GM12878 (cell line): ENCODE data around the gene PGRMC2. TPM values are rescaled to one million over a fixed set of nuclear protein-coding genes. Genes with fewer than 3 reads are reported as not detected.

Experiments
- ATAC-seq: fragments of 200-7000 bp; cut with Tn5 transposase; 3 replicates; pipeline ENCODE4 v1.9.1; 2020; ENCODE audit warnings: mild to moderate bottlenecking, moderate library complexity
- BruUV-seq: library from RNA; stranded (reverse); fragments of 400-500 nt; replicated peaks from 2 replicates; lab custom pipeline; 2021; lab: Mats Ljungman, UMichigan
- CTCF ChIA-PET: fragments of 300-600 bp; sonication (Branson Sonifier 250); formaldehyde crosslinking; extraction: SDS; loops from one replicate; lab custom pipeline; 2021; ENCODE audit warnings: inconsistent platforms; lab: Yijun Ruan, JAX
- POLR2A ChIA-PET: fragments of 350-600 bp; formaldehyde crosslinking; extraction: SDS; loops from one replicate; lab custom pipeline; 2021; ENCODE audit warnings: inconsistent platforms; lab: Charles Lee
- RAD21 ChIA-PET: fragments of 300-600 bp; sonication (Branson Sonifier 250); formaldehyde crosslinking; loops from one replicate; lab custom pipeline; 2023; ENCODE audit warnings: antibody characterized with exemption; ENCODE audit not compliant: unreplicated experiment; lab: Charles Lee
- SMC1A ChIA-PET: fragments of 300-600 bp; sonication (Branson Sonifier 250); formaldehyde crosslinking; loops from one replicate; lab custom pipeline; 2023; ENCODE audit not compliant: unreplicated experiment, uncharacterized antibody; lab: Charles Lee
- DNase-seq: peaks from one replicate; pipeline ENCODE4 v3.0.0-alpha.2; 2011; ENCODE audit warnings: low read depth, low spot score
- FAIRE-seq: peaks from 3 replicates; lab custom pipeline; 2011; peaks lifted over from hg19 to GRCh38; lab: Jason Lieb, UNC
- H2AFZ ChIP-seq: 2 replicates; pipeline ENCODE4 v1.6.0; 2011; ENCODE audit warnings: low read depth, low read length, control low read depth; ENCODE audit not compliant: control insufficient read depth
- H3K27ac ChIP-seq: 2 replicates; pipeline ENCODE4 v1.5.1; 2011; ENCODE audit warnings: control low read depth; ENCODE audit not compliant: control insufficient read depth, insufficient read depth
- H3K27me3 ChIP-seq, 2 experiments: replicated peaks in 1 of 2; 2 replicates each; pipeline versions ENCODE4 v1.6.0 to v1.6.1; 2011; ENCODE audit warnings: low read length in 1 of 2; ENCODE audit not compliant: control insufficient read depth in 2 of 2, insufficient read depth in 2 of 2
- H3K36me3 ChIP-seq, 2 experiments: 2 replicates each; pipeline ENCODE4 v1.5.1; 2011; ENCODE audit warnings: low read length in 1 of 2; ENCODE audit not compliant: control insufficient read depth in 2 of 2, insufficient read depth in 2 of 2
- H3K4me1 ChIP-seq: 2 replicates; pipeline ENCODE4 v1.6.1; 2011; ENCODE audit warnings: mild to moderate bottlenecking, low read length, moderate library complexity, mixed read lengths; ENCODE audit not compliant: control insufficient read depth, insufficient read depth
- H3K4me2 ChIP-seq: 2 replicates; pipeline ENCODE4 v1.6.0; 2011; ENCODE audit warnings: control low read depth; ENCODE audit not compliant: control insufficient read depth, insufficient read depth
- H3K4me3 ChIP-seq: fragments of 200-600 bp; sonication (generic); 2 replicates; pipeline ENCODE4 v1.5.1; 2016
- H3K79me2 ChIP-seq: 2 replicates; pipeline ENCODE4 v1.6.0; 2011; ENCODE audit warnings: low read length; ENCODE audit not compliant: control insufficient read depth, insufficient read depth
- H3K9ac ChIP-seq: 2 replicates; pipeline ENCODE4 v1.8.0; 2011; ENCODE audit warnings: low read length, control low read depth, mixed read lengths; ENCODE audit not compliant: control insufficient read depth, insufficient read depth
- H3K9me3 ChIP-seq: replicated peaks from 3 replicates; pipeline ENCODE4 v1.5.1; 2011; ENCODE audit warnings: mild to moderate bottlenecking, low read length; ENCODE audit not compliant: control insufficient read depth, insufficient read depth
- H4K20me1 ChIP-seq: 2 replicates; pipeline ENCODE4 v1.6.0; 2011; ENCODE audit not compliant: control insufficient read depth, insufficient read depth
- ATF2 ChIP-seq: IDR thresholded peaks from 2 replicates; pipeline ENCODE4 v1.6.1; 2012; ENCODE audit warnings: low read length, inconsistent platforms
- CBX5 ChIP-seq: sonication (generic); IDR thresholded peaks from 2 replicates; pipeline ENCODE4 v1.6.1; 2016; ENCODE audit warnings: low read depth, moderate library complexity, mild to moderate bottlenecking, inconsistent platforms
- CEBPB ChIP-seq, 2 experiments: fragments of 150-350 bp in 1 of 2; IDR thresholded peaks; 2 replicates each; pipeline ENCODE4 v1.6.1; 2012 to 2014; ENCODE audit warnings: low read depth in 2 of 2, low read length in 2 of 2, borderline replicate concordance in 1 of 2, inconsistent platforms in 1 of 2
- CREM ChIP-seq: IDR thresholded peaks from 2 replicates; pipeline ENCODE4 v1.6.1; 2014; ENCODE audit warnings: antibody characterized with exemption, low read depth
- CTCF ChIP-seq, 3 experiments: IDR thresholded peaks in 2 of 3; conservative IDR thresholded peaks in 1 of 3; 2 replicates each; pipeline ENCODE4 v1.5.1; 2011; ENCODE audit warnings: low read depth in 3 of 3, low read length in 3 of 3, mild to moderate bottlenecking in 3 of 3, control low read depth in 2 of 3, moderate library complexity in 2 of 3, inconsistent platforms in 1 of 3, mixed read lengths in 1 of 3; ENCODE audit not compliant: control insufficient read depth in 2 of 3, insufficient read depth in 1 of 3; ENCODE audit errors: extremely low read depth in 1 of 3
- HDGF ChIP-seq: fragments of 450-650 bp; IDR thresholded peaks from 2 replicates; pipeline ENCODE4 v1.6.1; 2016; ENCODE audit warnings: antibody characterized with exemption
- MEF2A ChIP-seq: IDR thresholded peaks from 2 replicates; pipeline ENCODE4 v1.6.1; 2011; ENCODE audit warnings: low read depth, mild to moderate bottlenecking, low read length, moderate library complexity; ENCODE audit not compliant: insufficient read depth
- MXI1 ChIP-seq: fragments of 150-350 bp; IDR thresholded peaks from 2 replicates; pipeline ENCODE4 v1.6.1; 2011; ENCODE audit warnings: low read depth, mild to moderate bottlenecking, inconsistent platforms, low read length, improper control_type of control experiment
- NBN ChIP-seq: fragments of 450-650 bp; IDR thresholded peaks from 2 replicates; pipeline ENCODE4 v1.6.1; 2016
- POLR2AphosphoS5 ChIP-seq: IDR thresholded peaks from 2 replicates; pipeline ENCODE4 v1.6.1; 2011; ENCODE audit warnings: mild to moderate bottlenecking, low read length, inconsistent platforms
- SKIL ChIP-seq: fragments of 450-650 bp; IDR thresholded peaks from 2 replicates; pipeline ENCODE4 v1.6.1; 2017; ENCODE audit warnings: mild to moderate bottlenecking, low read depth, inconsistent platforms; ENCODE audit not compliant: poor library complexity, severe bottlenecking
- SP1 ChIP-seq: IDR thresholded peaks from one replicate; pipeline ENCODE4 v1.6.1; 2011; ENCODE audit warnings: low read depth, low read length
- ZNF384 ChIP-seq: IDR thresholded peaks from 2 replicates; pipeline ENCODE4 v1.6.1; 2012; ENCODE audit warnings: low read depth, mild to moderate bottlenecking, low read length, improper control_type of control experiment, borderline replicate concordance
- WGBS: methylation state at CpG from one replicate; pipeline ENCODE4 v1.1.6; 2016; ENCODE audit warnings: low lambda C conversion rate; ENCODE audit not compliant: insufficient replicate concordance, insufficient coverage; ENCODE audit errors: missing lambda C conversion rate; 5-methylcytosine and 5-hydroxymethylcytosine counted together
- in situ Hi-C: fragments of 300-500 bp; cut with MboI; formaldehyde crosslinking; loops from 9 replicates; pipeline ENCODE4 v1.14.3; 2018; ENCODE audit warnings: mixed read lengths
- intact Hi-C: fragments of 100-400 bp; cut with micrococcal nuclease; formaldehyde crosslinking; loops from one replicate; pipeline ENCODE4 v1.14.2; 2022; ENCODE audit not compliant: unreplicated experiment
- polyA plus RNA-seq, 11 experiments: library from polyadenylated mRNA; depleted of rRNA in 4 of 11; unstranded in 6 of 11; stranded (reverse) in 5 of 11; fragments of >200 nt; fragmentation: Nextera tagmentation in 4 of 11; fragmentation: Illumina TruSeq in 1 of 11; extraction: Ambion mirVana in 4 of 11; extraction: Trizol in 1 of 11; gene quantifications; 1 replicate in 1 of 11; 2 replicates in 10 of 11; pipeline versions ENCODE4 v1.2.1 to v1.2.3, GENCODE V29; 2011 to 2016; ENCODE audit warnings: inconsistent platforms in 2 of 11, missing spikeins in 2 of 11, low read depth in 1 of 11
- total RNA-seq, 4 experiments: library from RNA; depleted of rRNA in 3 of 4; stranded (reverse); fragments of >200 nt in 3 of 4; fragmentation: Illumina TruSeq in 1 of 4; extraction: Trizol in 1 of 4; gene quantifications; 2 replicates each; pipeline versions ENCODE4 v1.2.1 to v1.2.3, GENCODE V29; 2013 to 2021
- TF ChIP-seq, protein P1 (sequence below): fragments of 450-650 bp; IDR thresholded peaks from 2 replicates; pipeline ENCODE4 v1.6.1; 2016; ENCODE audit warnings: mild to moderate bottlenecking

PGRMC2 gene
- total and polyA plus RNA-seq, 10 of the 15 experiments (the other 5 are each of a cell fraction or from before 2014, with no cell fraction given) = 6.3 to 38.4 (median 12.0) TPM

- Histone ChIP-seq H3K27me3 (no peaks in the 10 kb centered on the region), H4K20me1 (no peaks in the 10 kb centered on the region), H3K4me1 (no peaks in the 10 kb centered on the region), H3K9me3 (no peaks in the 10 kb centered on the region), H2AFZ (peak overlapping the region; percentile 68), H3K36me3 (no peaks in the 10 kb centered on the region), H3K79me2 (peaks cover 60% of the 10 kb centered on the region), H3K4me2 (peak overlapping the region; percentile 76), H3K4me3 (peak overlapping the region; percentile 97), H3K27ac (peak overlapping the region; percentile 49), H3K9ac (peak overlapping the region; percentile 77)
- ChIA-PET SMC1A (interaction anchor here (0.6 to 2.4 kb wide), 7 partner anchors 10 to 631 kb away, joined by 3 to 15 read pairs (median 4); no protein-coding TSS in a partner anchor), RAD21 (interaction anchor here (1.2 kb wide), 1 partner anchor 321 kb away, joined by 3 read pairs; no protein-coding TSS in a partner anchor), CTCF (interaction anchor here (0.6 to 1.9 kb wide), 7 partner anchors 10 to 790 kb away, joined by 3 to 8 read pairs (median 4); partner anchors contain the start of genes ABHD18 and MFSD8), POLR2A (interaction anchor here (0.6 to 1.5 kb wide), 4 partner anchors 11 to 807 kb away, joined by 3 to 7 read pairs (median 4); partner anchors contain the start of gene SCLT1)
- 2% methylated on average over 11 of the region's 11 CpGs for WGBS
- 0 out of 2 replicates have a peak, but pooled peaks have one; percentile 27 for TF ChIP-seq NBN
- TF ChIP-seq, protein P1, sequence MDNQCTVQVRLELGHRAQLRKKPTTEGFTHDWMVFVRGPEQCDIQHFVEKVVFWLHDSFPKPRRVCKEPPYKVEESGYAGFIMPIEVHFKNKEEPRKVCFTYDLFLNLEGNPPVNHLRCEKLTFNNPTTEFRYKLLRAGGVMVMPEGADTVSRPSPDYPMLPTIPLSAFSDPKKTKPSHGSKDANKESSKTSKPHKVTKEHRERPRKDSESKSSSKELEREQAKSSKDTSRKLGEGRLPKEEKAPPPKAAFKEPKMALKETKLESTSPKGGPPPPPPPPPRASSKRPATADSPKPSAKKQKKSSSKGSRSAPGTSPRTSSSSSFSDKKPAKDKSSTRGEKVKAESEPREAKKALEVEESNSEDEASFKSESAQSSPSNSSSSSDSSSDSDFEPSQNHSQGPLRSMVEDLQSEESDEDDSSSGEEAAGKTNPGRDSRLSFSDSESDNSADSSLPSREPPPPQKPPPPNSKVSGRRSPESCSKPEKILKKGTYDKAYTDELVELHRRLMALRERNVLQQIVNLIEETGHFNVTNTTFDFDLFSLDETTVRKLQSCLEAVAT = 0 out of 2 replicates have a peak, but pooled peaks have one; percentile 34
- TF ChIP-seq CTCF (IDR thresholded peaks at IDR 0.05 in 2 of 3, conservative IDR thresholded peaks at IDR 0.05 in 1 of 3; ENCODE audit: control insufficient read depth in 2 of 3, extremely low read depth in 1 of 3, insufficient read depth in 1 of 3, low read depth in 3 of 3, low read length in 3 of 3) = no peak
- TF ChIP-seq CBX5 = no peak
- no peak for TF ChIP-seq SP1
- TF ChIP-seq ZNF384 = peak; percentile 95
- no peak for TF ChIP-seq HDGF
- TF ChIP-seq CEBPB (IDR thresholded peaks at IDR 0.05; ENCODE audit: borderline replicate concordance in 1 of 2, low read depth in 2 of 2, low read length in 2 of 2) = no peak
- TF ChIP-seq POLR2AphosphoS5 = no peak
- peak; percentile 54; the same call in 1 of the 2 replicates for TF ChIP-seq MXI1
- TF ChIP-seq SKIL = no peak
- no peak for TF ChIP-seq MEF2A
- TF ChIP-seq ATF2 = no peak
- no peak for TF ChIP-seq CREM
- intact Hi-C loops (loop anchor here (5.0 to 10.0 kb wide), 4 partner anchors 224 to 806 kb away; partner anchors contain the start of genes ABHD18, LARP1B, MFSD8 and SCLT1), in situ Hi-C loops (loop anchor here (10.0 kb wide), 1 partner anchor 528 kb away; no protein-coding TSS in a partner anchor)
- ATAC-seq (peak; percentile 33), DNase-seq (no peak), FAIRE-seq (peak; percentile 57)
- TSS peak; percentile 66 for BruUV-seq
Observed at GRCh38 chr4:128286474-128287058, 1.0 kb downstream of the PGRMC2 start.
